Measurements from ENCODE around the gene SPATA20. TPM values are rescaled to one million over a fixed set of nuclear protein-coding genes. Genes with fewer than 3 reads are reported as not detected.

SPATA20 gene
- total RNA-seq, 1 donor from 2014 or later: 22.8 TPM

- no peaks in the 10 kb centered on the region for H3K9me3 Mint-ChIP-seq
- Histone ChIP-seq H3K9ac (no peak overlapping the region), H2AFZ (replicated peaks) (no peak overlapping the region), H3K27me3 (no peaks in the 10 kb centered on the region), H3K4me2 (no peak overlapping the region), H3F3A (ENCODE audit: low read depth) (no peaks in the 10 kb centered on the region), H3K4me3 (no peak overlapping the region), H3K27ac (no peak overlapping the region), H3K9me3 (ENCODE audit: low read depth) (no peaks in the 10 kb centered on the region), H3K36me3 (no peaks in the 10 kb centered on the region), H4K20me1 (ENCODE audit: low read depth) (no peaks in the 10 kb centered on the region), H3K4me1 (peaks cover 5% of the 10 kb centered on the region), H3K79me2 (ENCODE audit: low read depth) (no peaks in the 10 kb centered on the region)
- H3K36me3 Mint-ChIP-seq: no peaks in the 10 kb centered on the region
- H3K4me1 Mint-ChIP-seq: peaks cover 34% of the 10 kb centered on the region
- H3K27me3 Mint-ChIP-seq (ENCODE audit: insufficient read depth, low read depth): peaks cover 9% of the 10 kb centered on the region
- DNase-seq (ENCODE audit: low spot score): no peak
- TF ChIP-seq CTCF (IDR thresholded peaks at IDR 0.05): no peak
- no peak for TF ChIP-seq EZH2 (IDR thresholded peaks at IDR 0.05)
- TF ChIP-seq EZH2phosphoT487 (IDR thresholded peaks at IDR 0.05): no peak
- no peak overlapping the region for H3K4me3 Mint-ChIP-seq
- peak overlapping the region; percentile 81 for H3K27ac Mint-ChIP-seq
Observed at GRCh38 chr17:50601823-50602375, 54.9 kb downstream of the SPATA20 start.

- H3K9me3 ChIP-seq (ENCODE audit: low read depth): no peaks in the 10 kb centered on the region
- Mint-ChIP-seq H3K9me3 (no peaks in the 10 kb centered on the region), H3K4me3 (no peak overlapping the region), H3K27me3 (ENCODE audit: insufficient read depth, low read depth) (peaks cover 8% of the 10 kb centered on the region), H3K27ac (no peak overlapping the region), H3K36me3 (peaks cover 2% of the 10 kb centered on the region), H3K4me1 (peaks cover 34% of the 10 kb centered on the region)
- no peaks in the 10 kb centered on the region for H3K79me2 ChIP-seq (ENCODE audit: low read depth)
- no peaks in the 10 kb centered on the region for H4K20me1 ChIP-seq (ENCODE audit: low read depth)
- peaks cover 5% of the 10 kb centered on the region for H3K4me1 ChIP-seq
- no peak overlapping the region for H2AFZ ChIP-seq (replicated peaks)
- DNase-seq (ENCODE audit: low spot score): no peak
- H3K9ac ChIP-seq: no peak overlapping the region
- no peak overlapping the region for H3K27ac ChIP-seq
- TF ChIP-seq EZH2 (IDR thresholded peaks at IDR 0.05) (no peak), EZH2phosphoT487 (IDR thresholded peaks at IDR 0.05) (no peak), CTCF (IDR thresholded peaks at IDR 0.05) (no peak)
- H3K36me3 ChIP-seq: no peaks in the 10 kb centered on the region
- H3F3A ChIP-seq (ENCODE audit: low read depth): no peaks in the 10 kb centered on the region
- H3K27me3 ChIP-seq: no peaks in the 10 kb centered on the region
- no peak overlapping the region for H3K4me3 ChIP-seq
- H3K4me2 ChIP-seq: no peak overlapping the region
Observed at GRCh38 chr17:50602836-50603235, 55.9 kb downstream of the SPATA20 start.

GRCh38 chr17:50603340-50603739 is 56.4 kb downstream of the SPATA20 start:
- no peaks in the 10 kb centered on the region for H3K9me3 ChIP-seq (ENCODE audit: low read depth)
- TF ChIP-seq CTCF (IDR thresholded peaks at IDR 0.05): peak; percentile 42
- TF ChIP-seq EZH2 (IDR thresholded peaks at IDR 0.05): no peak
- H3K36me3 Mint-ChIP-seq: peaks cover 2% of the 10 kb centered on the region
- peaks cover 7% of the 10 kb centered on the region for H3K27me3 Mint-ChIP-seq (ENCODE audit: insufficient read depth, low read depth)
- no peak overlapping the region for H2AFZ ChIP-seq (replicated peaks)
- H3K9me3 Mint-ChIP-seq: no peaks in the 10 kb centered on the region
- H3K4me3 Mint-ChIP-seq: no peak overlapping the region
- H3K79me2 ChIP-seq (ENCODE audit: low read depth): no peaks in the 10 kb centered on the region
- no peak overlapping the region for H3K9ac ChIP-seq
- H3F3A ChIP-seq (ENCODE audit: low read depth): no peaks in the 10 kb centered on the region
- peak; percentile 63 for DNase-seq (ENCODE audit: low spot score)
- H3K4me1 ChIP-seq: peaks cover 5% of the 10 kb centered on the region
- H3K4me2 ChIP-seq: no peak overlapping the region
- H3K4me1 Mint-ChIP-seq: peaks cover 34% of the 10 kb centered on the region
- no peaks in the 10 kb centered on the region for H4K20me1 ChIP-seq (ENCODE audit: low read depth)
- no peak overlapping the region for H3K27ac Mint-ChIP-seq
- H3K36me3 ChIP-seq: no peaks in the 10 kb centered on the region
- H3K4me3 ChIP-seq: no peak overlapping the region
- H3K27ac ChIP-seq: no peak overlapping the region
- no peaks in the 10 kb centered on the region for H3K27me3 ChIP-seq

Measured in neural progenitor cell (in vitro differentiated cells).